Stimulated activated CD4-positive, alpha-beta T cell treated with anti-CD3 and anti-CD28 coated beads, TNF-alpha, amount 100 ng/mL, for 1 hour (primary cell): ENCODE data around the gene YIPF3.
"Not testable (repeated sequence)": the region's sequence is repeated elsewhere in the genome, so short reads cannot be mapped to it uniquely, and the experiment has no call there.

Experiments used
- DNase-seq, 3 donors: peaks; one replicate each; pipeline ENCODE4 v3.0.0-alpha.2; 2020; ENCODE audit warnings: low read depth in 3 of 3, low spot score in 1 of 3

Gene YIPF3

DNA sequence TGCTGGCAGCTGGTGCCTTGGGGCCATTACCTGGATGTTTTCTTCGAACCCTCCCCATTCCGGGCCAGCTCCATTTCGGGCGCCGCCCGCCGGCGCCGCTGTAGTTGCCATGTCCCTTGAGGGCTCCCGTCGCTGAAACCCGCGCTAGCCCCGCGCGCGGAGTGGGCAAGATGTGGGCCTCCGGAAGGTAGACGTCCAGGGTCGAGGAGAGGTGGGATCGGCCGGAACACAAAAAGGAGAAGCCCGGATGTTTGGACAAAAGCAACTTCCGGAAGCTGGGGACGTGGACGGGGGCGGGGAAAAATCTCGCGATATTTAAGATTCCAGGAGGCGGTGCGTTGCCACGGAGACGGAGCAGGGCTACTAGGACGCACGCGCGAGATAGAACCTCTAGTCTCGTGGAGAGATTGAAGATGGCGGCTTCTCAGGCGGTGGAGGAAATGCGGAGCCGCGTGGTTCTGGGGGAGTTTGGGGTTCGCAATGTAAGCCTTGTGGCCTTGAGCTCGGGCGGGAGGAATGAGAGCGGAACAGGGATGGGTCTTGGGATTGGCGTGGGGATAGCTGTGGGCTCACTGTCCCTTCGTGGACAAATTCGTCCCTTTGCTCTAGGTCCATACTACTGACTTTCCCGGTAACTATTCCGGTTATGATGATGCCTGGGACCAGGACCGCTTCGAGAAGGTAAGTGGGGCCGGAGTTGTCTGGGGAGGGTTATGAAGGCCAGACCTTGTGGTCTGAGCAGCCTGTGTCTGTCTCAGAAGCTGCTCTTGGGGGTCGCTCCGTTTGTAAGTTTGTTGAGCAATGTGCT, at the start of gene YIPF3, which contains the start of gene POLR1C:
TSS of gene YIPF3 (minus strand) at position 230 of the 808 bp plus-strand sequence. CDS start at position 111, 119 bp downstream.
TSS of gene POLR1C (plus strand) at position 393 of the 808 bp plus-strand sequence. CDS start at position 414, 21 bp downstream.
- DNase-seq, result peak; percentile 91 to 93 (median 92)

DNA sequence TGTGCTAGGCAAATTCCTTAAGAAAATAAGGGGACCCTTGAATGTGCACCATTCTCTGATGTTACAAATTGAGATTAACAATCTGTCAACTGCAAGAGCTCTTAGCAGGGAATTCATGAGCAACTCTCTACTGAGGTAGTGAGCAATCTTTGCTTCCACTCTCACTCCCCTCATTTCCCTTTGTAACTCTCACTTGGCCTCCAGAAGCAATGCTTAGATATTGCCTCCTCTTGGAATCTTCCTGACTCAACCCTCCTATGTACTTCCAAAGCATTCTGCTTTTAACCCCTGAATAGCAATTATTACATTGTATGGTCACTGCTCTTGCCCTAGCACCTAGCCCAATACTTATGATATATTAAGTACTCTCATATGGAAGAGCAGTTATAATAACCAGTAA, 42.6 kb upstream of the YIPF3 start:
- no peak for DNase-seq

GRCh38 chr6:43557620-43558019, 40.9 kb upstream of the YIPF3 start:
- DNase-seq, result not testable (repeated sequence)

GRCh38 chr6:43547222-43547621, 30.5 kb upstream of the YIPF3 start:
- no peak for DNase-seq

DNA sequence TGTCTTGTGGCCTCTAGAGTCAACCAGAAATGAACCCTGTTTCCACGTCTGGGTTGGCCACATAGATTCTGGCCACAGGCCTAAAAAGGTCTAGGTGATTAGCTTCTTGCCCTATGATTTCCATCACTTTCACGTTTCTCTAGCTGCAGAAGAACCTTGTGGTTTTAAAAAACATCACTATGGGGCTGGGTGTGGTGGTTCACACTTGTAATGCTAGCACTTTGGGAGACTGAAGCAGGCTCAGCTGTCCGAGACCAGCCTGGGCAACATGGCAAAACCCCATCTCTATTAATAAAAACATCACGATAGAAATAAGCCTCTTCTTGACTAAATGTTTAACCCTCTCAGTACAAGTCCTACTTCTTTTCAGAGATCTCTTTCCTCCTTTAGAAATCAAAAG, 27.7 kb upstream of the YIPF3 start:
- DNase-seq, result no peak

DNA sequence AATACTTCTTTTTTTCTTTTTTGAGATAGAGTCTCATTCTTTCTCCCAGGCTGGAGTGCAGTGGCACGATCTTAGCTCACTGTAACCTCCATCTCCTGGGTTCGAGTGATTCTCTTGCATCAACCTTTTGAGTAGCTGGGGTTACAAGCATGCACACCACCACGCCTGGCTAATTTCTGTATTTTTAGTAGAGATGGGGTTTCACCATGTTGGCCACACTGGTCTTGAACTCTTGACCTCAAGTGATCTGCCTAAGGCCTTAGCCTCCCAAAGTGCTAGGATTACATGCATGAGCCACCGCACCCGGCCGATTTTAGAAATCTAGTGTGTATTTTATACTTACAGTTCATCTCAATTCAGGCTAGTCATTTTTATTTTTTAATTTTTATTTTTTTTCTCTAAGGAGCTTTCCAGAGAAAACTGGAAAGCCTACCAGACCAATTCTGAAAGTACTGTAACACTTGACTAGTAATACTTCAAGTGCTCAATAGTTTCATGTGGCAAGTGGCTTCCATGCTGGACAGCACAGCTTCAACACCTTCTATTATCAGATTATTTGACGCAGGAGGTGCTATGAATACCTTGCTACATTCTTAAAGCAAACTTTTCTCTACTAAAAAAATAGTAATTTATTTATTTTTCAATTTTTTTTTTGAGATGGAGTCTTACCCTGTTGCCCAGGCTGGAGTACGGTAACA, 25.2 kb upstream of the YIPF3 start:
- no peak for DNase-seq

GRCh38 chr6:43540507-43540906, 23.8 kb upstream of the YIPF3 start:
- no peak for DNase-seq

DNA sequence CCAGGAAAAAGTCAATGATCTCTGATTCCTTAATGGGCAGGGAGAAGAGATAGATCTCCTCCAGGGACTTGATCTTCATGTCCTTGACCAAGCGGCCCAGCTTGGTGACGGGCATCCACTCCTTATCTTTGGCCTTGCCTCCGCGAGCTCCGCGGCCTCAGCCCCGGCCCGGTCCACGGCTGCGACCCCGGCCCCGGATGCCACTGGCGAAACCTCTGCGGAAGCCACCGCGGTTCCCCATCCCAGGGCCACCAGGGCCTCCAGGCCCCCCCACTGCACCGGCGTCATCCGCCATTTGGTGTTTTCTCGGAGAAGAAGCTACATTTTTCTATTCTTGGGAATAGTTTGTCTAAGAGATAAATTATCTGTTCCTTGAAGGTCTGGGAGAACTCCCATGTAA, 22.7 kb upstream of the YIPF3 start:
- not testable (repeated sequence) for DNase-seq

GRCh38 chr6:43538986-43539385, 22.3 kb upstream of the YIPF3 start:
- not testable (repeated sequence) for DNase-seq

DNA sequence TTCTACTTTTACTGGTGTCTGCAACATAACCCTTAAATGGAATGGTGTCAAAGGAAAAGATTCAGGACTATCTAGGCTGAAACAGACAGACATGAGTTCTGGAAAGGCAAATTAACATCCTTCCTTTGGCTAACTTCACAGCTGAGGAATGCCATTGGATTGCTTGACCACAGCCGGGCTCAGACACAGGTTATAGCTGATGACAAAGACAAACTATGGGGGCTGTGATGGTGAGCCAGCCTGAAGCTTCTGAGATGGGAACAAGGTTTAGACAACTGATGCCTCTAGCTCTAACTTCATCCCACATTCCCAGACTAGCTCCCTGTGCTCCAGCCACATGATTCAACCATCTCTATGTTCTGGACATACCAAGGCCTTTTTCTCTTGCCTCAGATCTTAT, 15.5 kb upstream of the YIPF3 start:
- DNase-seq, result no peak

GRCh38 chr6:43524483-43524961, 7.8 kb upstream of the YIPF3 start:
- DNase-seq, result no peak

- no peak for DNase-seq
These were observed 6.6 kb upstream of the YIPF3 start for GRCh38 chr6:43523284-43523683.

DNA sequence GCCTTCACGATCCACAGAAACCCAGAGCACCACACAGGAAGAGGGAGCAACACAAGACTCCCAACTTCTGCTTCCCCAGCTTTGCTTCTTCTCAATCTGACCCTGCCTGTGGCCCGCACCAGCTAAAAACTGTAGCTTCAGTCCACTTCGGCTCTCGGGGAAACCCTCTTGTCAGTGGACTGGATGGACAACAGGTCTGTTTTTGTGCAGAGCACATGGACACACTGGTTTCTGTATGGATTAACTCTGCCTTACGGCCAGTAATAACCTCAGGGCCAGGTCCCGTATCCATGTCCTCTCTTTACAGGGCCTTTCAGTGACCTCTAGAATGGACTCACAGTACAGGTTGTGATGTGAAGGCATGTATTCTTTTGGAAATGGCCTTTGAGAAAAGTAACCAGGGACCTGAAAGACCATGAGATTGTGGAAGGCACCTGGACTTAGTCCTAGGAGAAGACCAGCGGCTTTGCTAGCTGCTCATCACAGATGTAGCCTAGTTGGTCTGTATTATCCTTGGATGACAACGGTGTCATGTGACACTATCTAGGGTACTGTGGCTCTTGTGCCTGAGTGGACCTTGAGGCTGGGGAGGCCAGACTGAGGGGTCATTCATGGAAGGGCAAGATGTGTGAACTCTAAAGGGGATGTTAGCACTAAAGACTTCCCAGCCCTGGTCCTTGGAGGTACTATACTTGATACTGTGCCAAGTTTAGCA, 6.0 kb upstream of the YIPF3 start:
- DNase-seq, result no peak

DNA sequence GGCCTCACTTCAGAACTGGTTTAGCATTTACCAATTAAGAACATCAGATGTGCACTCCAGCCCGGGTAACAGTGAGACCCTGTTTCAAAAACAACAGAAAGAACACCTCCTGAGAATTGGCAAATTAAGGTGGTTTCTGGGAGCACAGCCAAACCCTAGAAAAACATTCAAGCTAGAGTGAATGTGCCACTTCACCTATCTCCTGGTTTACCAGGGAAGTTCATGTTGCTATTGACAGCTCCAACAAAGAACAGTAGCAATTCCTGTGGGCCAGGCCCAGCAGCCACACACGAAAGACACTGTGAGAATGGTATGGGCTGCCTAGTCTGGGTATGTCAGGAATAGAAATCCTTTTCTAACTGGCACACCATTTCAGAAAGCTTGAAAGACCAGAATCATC, 5.1 kb upstream of the YIPF3 start:
- no peak for DNase-seq

DNA sequence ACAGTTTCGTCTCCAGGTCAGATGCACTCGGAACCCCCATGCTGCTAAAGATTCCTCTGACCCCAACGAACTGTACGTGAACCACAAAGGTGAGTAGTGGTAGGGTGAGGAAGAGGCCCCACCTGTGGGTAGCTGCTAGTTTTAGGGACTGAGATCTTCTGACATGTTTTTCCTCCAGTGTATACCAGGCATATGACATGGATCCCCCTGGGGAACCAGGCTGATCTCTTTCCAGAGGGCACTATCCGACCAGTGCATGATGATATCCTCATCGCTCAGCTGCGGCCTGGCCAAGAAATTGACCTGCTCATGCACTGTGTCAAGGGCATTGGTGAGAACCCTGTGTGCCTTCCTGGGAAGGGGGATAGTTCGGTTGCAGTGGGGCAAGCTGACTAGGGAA, 3.4 kb upstream of the YIPF3 start:
- DNase-seq, result no peak

DNA sequence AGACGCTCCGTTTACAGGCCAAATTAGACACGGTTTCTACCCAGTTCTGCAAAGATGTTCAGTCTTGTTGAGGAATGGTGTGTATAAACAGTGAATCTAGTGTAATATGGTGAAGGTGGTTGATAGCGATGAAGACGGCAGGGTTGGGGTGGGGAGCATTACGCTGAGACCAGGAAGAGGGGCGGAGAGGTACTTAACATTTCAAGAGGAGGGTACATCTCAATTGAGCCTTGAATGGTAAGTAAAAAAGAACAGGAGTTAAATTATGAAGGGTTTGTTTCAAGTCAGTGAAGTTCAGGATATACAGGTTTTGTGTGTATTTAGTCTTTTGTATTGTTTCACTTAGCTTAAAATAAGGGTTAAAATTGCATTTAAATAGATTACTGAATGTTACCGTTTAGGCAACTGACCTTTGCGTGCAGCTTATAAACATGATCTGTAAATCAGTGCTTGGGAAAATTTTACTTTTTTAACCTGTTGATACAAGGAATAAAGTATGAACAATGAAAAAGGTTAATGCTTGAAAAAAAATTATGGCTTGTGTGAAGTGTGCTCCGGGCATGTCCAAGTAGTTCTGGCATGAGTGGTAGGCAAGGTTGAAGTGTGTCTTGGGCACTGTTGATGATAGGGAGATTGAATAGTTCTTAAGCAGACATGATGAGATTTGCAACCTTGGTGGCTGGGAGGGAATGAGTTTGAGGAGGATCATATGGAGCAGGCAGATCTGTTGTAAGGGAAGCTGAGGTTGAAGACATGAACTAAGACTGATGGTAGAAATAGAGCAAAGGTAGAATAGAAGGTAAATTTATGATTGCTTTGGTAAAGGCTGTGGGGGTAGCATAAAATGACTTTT, 1.0 kb upstream of the YIPF3 start:
- DNase-seq, result no peak

DNA sequence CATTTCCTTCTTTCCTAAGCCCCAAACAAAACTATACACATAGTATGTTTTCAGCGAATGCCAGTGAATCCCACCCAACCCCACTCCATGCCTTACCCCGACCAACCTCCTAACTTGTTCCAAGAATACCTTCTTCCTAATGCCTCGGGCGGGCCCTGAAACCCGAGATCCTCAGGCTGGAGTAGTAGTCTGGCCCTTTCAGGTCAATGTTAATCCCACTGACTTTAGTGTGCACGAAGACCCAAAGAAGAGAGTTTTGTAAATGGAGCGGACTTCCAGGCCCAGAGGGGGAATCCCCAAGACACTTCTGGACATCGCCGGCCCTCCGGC, 394 bp downstream of the YIPF3 start:
- DNase-seq, result no peak

DNA sequence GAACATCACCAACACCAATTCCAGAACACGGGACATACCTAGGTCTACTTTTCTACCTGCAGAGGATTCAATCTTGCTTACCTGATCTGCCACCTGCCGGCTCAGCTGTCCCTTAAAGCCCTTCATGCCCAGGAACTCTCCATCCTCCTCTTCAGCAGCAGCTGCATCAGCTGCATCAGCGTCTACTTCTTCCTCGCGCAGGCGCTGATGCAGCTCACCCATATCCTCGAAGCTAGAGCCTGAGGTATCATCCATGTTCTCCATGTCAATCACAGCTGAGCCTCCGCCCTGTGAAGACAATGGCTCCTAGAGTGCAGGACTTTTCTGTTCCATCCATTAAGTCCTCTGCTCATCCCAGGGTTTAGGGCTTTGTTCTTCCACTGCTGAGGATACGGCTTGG, 918 bp downstream of the YIPF3 start:
- no peak for DNase-seq

- DNase-seq, result no peak
These were observed 4.8 kb downstream of the YIPF3 start for GRCh38 chr6:43511824-43512415.

DNA sequence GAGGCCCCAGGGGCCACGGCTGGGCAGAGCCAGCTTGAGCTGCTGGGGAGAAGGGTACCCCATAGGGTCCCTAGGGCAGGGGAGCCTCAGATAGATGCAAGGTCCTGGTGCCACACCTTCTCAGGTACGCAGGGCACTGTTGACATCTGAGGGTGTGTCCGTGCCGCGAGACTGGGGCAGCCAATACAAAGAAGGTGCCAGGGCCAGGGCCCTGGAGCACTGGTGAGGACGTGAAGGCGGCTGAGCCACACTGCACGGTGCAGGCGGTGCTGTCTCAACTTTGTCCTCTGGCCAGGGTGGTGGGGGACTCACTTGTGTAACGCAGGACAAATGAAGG, 5.9 kb downstream of the YIPF3 start:
- DNase-seq, result no peak
